Measurements from ENCODE around the gene SLC22A23. TPM values are rescaled to one million over a fixed set of nuclear protein-coding genes. Genes with fewer than 3 reads are reported as not detected.

SLC22A23 gene
- total and polyA plus RNA-seq, 2 experiments from 2014 or later, result 6.1 to 38.3 TPM

GRCh38 chr6:3309391-3310050 is 147.3 kb downstream of the SLC22A23 start:
- Histone ChIP-seq H2AFZ (no peak overlapping the region), H3K36me3 (ENCODE audit: insufficient read depth) (peaks cover 4% of the 10 kb centered on the region; the same call in 1 of the 2 replicates), H3K27ac (ENCODE audit: low read depth) (no peak overlapping the region), H3K4me3 (no peak overlapping the region), H4K20me1 (replicated peaks; ENCODE audit: insufficient read depth) (0 out of 2 replicates have a peak, but pooled peaks cover 3% of the 10 kb centered on the region), H3K79me2 (replicated peaks; ENCODE audit: insufficient read depth) (no peaks in the 10 kb centered on the region), H3K9me2 (ENCODE audit: insufficient read depth) (no peaks in the 10 kb centered on the region), H3F3A (replicated peaks; ENCODE audit: low read depth) (no peaks in the 10 kb centered on the region), H3K27me3 (ENCODE audit: insufficient read depth) (no peaks in the 10 kb centered on the region), H3K4me2 (no peak overlapping the region), H3K4me1 (ENCODE audit: insufficient read depth) (0 out of 2 replicates have a peak, but pooled peaks cover 3% of the 10 kb centered on the region)
- Mint-ChIP-seq H3K27me3 (ENCODE audit: insufficient read depth, low read depth, poor library complexity) (peaks cover 18% of the 10 kb centered on the region), H3K9me3 (peaks cover 3% of the 10 kb centered on the region; the same call in 1 of the 3 replicates), H3K27ac (no peak overlapping the region), H3K4me3 (no peak overlapping the region), H3K4me1 (peaks cover 20% of the 10 kb centered on the region), H3K36me3 (ENCODE audit: low read depth) (peaks cover 38% of the 10 kb centered on the region)
- no peak for DNase-seq (ENCODE audit: low spot score)
- TF ChIP-seq EZH2phosphoT487 (IDR thresholded peaks at IDR 0.05; ENCODE audit: unreplicated experiment) (no peak), ZNF462 (CRISPR knock-in tag; IDR thresholded peaks at IDR 0.05) (no peak), NANOG (IDR thresholded peaks at IDR 0.05; ENCODE audit: borderline replicate concordance) (no peak), CREB1 (CRISPR knock-in tag; IDR thresholded peaks at IDR 0.05; ENCODE audit: low read depth) (no peak), REST (IDR thresholded peaks at IDR 0.05; ENCODE audit: unreplicated experiment) (no peak), JUNB (IDR thresholded peaks at IDR 0.05; ENCODE audit: unreplicated experiment) (no peak)
- ATAC-seq, result peak; percentile 60
